ENCODE measurements around the gene ZNF516. TPM values are rescaled to one million over a fixed set of nuclear protein-coding genes. Genes with fewer than 3 reads are reported as not detected.

ZNF516 gene
- polyA plus RNA-seq, 3 donors, result 5.0 to 41.9 (median 8.6) TPM

- H3K4me3 ChIP-seq (replicated peaks in 1 of 3; ENCODE audit: low read depth in 2 of 3, low read length in 3 of 3), result no peak overlapping the region
- H2AFZ ChIP-seq (ENCODE audit: insufficient read depth, low read depth, low read length, poor library complexity, severe bottlenecking), result no peak overlapping the region
- peaks cover 100% of the 10 kb centered on the region for H4K20me1 ChIP-seq (ENCODE audit: insufficient read depth, low read length)
- Mint-ChIP-seq H3K4me3 (no peak overlapping the region), H3K36me3 (peaks cover 56 to 96% of the 10 kb centered on the region in 2 donors), H3K27ac (no peak overlapping the region), H3K9me3 (peaks cover 0 to 1% (median 0%) of the 10 kb centered on the region in 7 donors), H3K4me1 (peaks cover 26% of the 10 kb centered on the region), H3K27me3 (ENCODE audit: low read depth in 3 of 3) (peaks cover 0 to 2% (median 0%) of the 10 kb centered on the region in 3 donors)
- H3K9ac ChIP-seq (ENCODE audit: insufficient read depth, low read length, poor library complexity, severe bottlenecking), result no peak overlapping the region
- no peak for TF ChIP-seq CTCF (IDR thresholded peaks at IDR 0.05)
- no peak overlapping the region for H3K27ac ChIP-seq (ENCODE audit: low read depth in 1 of 2, low read length in 2 of 2)
- H3K79me2 ChIP-seq (ENCODE audit: insufficient read depth, low read length), result peaks cover 99% of the 10 kb centered on the region
- no peak for DNase-seq
- H3K4me2 ChIP-seq (replicated peaks; ENCODE audit: extremely low read depth, low read length, poor library complexity, severe bottlenecking), result no peak overlapping the region
- H3K27me3 ChIP-seq (ENCODE audit: control insufficient read depth in 2 of 2, insufficient read depth in 2 of 2, low read length in 2 of 2), result no peaks in the 10 kb centered on the region
- no peaks in the 10 kb centered on the region for H3K9me3 ChIP-seq (replicated peaks in 1 of 2; ENCODE audit: control insufficient read depth in 1 of 2, insufficient read depth in 1 of 2, low read length in 2 of 2)
- peaks cover 55 to 82% of the 10 kb centered on the region in 2 donors for H3K36me3 ChIP-seq (replicated peaks in 1 of 2; ENCODE audit: control insufficient read depth in 1 of 2, insufficient read depth in 2 of 2, low read length in 2 of 2)
- WGBS (ENCODE audit: insufficient coverage), result 98% methylated on average over 62 of the region's 65 CpGs
- peaks cover 15 to 21% of the 10 kb centered on the region in 2 donors for H3K4me1 ChIP-seq (ENCODE audit: control insufficient read depth in 1 of 2, insufficient read depth in 2 of 2, low read length in 2 of 2)
- intact Hi-C loops (cut with micrococcal nuclease), result no loop called here
Measured at GRCh38 chr18:76441668-76442412, 53.2 kb downstream of the ZNF516 start.

- peaks cover 99% of the 10 kb centered on the region for H3K79me2 ChIP-seq (ENCODE audit: insufficient read depth, low read length)
Measured at GRCh38 chr18:76441002-76441667, 53.9 kb downstream of the ZNF516 start.

More at GRCh38 chr18:76441002-76441667, 53.9 kb downstream of the ZNF516 start:
- Histone ChIP-seq H3K36me3 (replicated peaks in 1 of 2; ENCODE audit: control insufficient read depth in 1 of 2, insufficient read depth in 2 of 2, low read length in 2 of 2) (peaks cover 62 to 89% of the 10 kb centered on the region in 2 donors), H2AFZ (ENCODE audit: insufficient read depth, low read depth, low read length, poor library complexity, severe bottlenecking) (no peak overlapping the region), H3K4me2 (replicated peaks; ENCODE audit: extremely low read depth, low read length, poor library complexity, severe bottlenecking) (no peak overlapping the region), H3K4me1 (ENCODE audit: control insufficient read depth in 1 of 2, insufficient read depth in 2 of 2, low read length in 2 of 2) (peaks cover 9 to 14% of the 10 kb centered on the region in 2 donors), H4K20me1 (ENCODE audit: insufficient read depth, low read length) (peaks cover 100% of the 10 kb centered on the region), H3K27ac (ENCODE audit: low read depth in 1 of 2, low read length in 2 of 2) (peak overlapping the region in 1 of 2 donors; percentile 38), H3K4me3 (replicated peaks in 1 of 3; ENCODE audit: low read depth in 2 of 3, low read length in 3 of 3) (no peak overlapping the region), H3K9ac (ENCODE audit: insufficient read depth, low read length, poor library complexity, severe bottlenecking) (no peak overlapping the region), H3K27me3 (ENCODE audit: control insufficient read depth in 2 of 2, insufficient read depth in 2 of 2, low read length in 2 of 2) (no peaks in the 10 kb centered on the region), H3K9me3 (replicated peaks in 1 of 2; ENCODE audit: control insufficient read depth in 1 of 2, insufficient read depth in 1 of 2, low read length in 2 of 2) (no peaks in the 10 kb centered on the region)
- intact Hi-C loops (cut with micrococcal nuclease), result no loop called here
- no peak for DNase-seq
- peaks cover 0 to 1% (median 0%) of the 10 kb centered on the region in 7 donors for H3K9me3 Mint-ChIP-seq
- peaks cover 21% of the 10 kb centered on the region for H3K4me1 Mint-ChIP-seq
- peaks cover 0 to 1% (median 0%) of the 10 kb centered on the region in 3 donors for H3K27me3 Mint-ChIP-seq (ENCODE audit: low read depth in 3 of 3)
- no peak for TF ChIP-seq CTCF (IDR thresholded peaks at IDR 0.05)
- no peak overlapping the region for H3K4me3 Mint-ChIP-seq
- 97% methylated on average over 54 of the region's 54 CpGs for WGBS (ENCODE audit: insufficient coverage)
- H3K27ac Mint-ChIP-seq, result peak overlapping the region in 3 of 7 donors; percentile 35 to 57 (median 49)
- H3K36me3 Mint-ChIP-seq, result peaks cover 58 to 96% of the 10 kb centered on the region in 2 donors
